ENCODE results near the gene CHRDL2.
"Not testable (repeated sequence)": the region's sequence is repeated elsewhere in the genome, so short reads cannot be mapped to it uniquely, and the experiment has no call there.

The CHRDL2 gene

DNA sequence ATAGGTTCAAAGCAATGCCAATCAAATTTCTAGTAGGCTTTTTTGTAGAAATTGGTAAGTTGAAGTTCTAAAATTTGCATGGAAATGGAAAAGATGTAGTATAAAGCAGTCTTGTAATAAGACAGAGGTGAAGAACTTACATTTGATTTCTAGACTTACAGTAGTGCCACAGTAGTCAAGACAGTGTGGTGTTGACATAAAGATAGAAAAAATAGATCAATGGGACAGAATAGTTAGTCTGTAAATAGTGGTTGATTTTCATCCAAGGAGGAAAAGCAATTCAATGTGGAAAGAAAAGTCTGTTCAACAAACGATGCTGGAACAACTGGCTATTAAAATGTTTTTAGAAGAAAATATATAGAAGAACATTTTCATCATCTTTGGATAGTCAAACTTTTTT lies 67.9 kb downstream of the CHRDL2 start:
- no peak for DNase-seq

DNA sequence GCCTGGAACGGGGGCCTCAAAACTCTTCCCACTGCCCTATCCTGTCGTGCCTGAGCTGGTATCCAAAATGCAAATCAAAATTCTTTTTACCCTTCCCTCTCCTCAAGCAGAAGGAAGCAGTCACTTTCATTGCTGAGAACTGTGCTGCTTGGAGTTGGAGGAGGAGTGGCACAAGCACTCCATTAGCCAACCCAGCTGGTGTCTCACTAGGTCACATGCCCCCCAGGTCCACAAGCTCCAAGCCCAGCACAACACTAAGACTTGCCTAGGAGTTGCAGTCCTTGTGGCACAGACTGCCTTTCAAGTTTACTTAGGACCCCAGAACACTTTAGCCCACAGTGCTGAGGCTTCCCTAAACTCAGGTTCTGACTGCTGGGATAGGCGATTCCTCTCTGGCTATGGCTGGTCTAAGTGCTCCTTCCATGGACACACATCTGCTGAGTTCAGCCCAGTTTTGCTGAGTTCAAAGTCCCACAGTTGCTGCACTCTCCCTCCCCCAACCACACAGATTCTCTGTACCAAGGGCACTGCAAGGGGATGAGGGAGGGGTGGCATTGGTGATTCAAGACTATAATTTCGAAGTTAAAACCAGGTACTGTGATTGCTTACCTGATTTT lies 68.6 kb downstream of the CHRDL2 start:
- DNase-seq: no peak

DNA sequence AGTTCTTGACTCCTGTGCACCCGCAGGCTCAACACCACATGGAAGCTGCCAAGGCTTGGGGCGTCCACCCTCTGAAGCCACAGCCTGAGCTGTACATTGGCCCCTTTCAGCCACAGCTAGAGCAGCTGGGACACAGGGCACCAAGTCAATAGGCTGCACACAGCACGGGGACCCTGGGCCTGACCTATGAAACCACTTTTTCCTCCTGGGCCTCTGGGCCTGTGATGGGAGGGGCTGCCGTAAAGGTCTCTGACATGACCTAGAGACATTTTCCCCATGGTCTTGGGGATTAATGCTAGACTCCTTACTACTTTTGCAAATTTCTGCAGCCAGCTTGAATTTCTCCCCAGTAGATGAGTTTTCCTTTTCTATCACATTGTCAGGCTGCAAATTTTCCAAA lies 72.1 kb downstream of the CHRDL2 start:
- not testable (repeated sequence) for DNase-seq

DNA sequence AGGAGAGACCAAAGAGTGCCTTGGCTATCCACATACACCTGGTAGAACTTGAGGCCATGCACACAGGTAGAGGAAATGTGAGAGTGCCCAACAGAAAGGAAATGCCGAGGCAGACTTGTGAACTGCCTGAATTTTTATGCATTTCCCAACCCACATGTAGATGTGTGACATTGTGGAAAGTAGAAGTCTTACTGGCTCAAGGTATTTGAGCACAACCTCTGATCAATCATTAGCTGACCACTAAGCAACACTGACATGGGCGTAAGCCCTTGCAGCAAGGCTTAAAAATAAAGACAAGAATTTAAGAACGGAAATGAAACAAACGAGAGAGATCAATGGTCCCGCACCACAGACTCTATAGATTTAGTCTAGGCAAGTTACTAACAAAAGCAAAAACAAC lies 76.2 kb downstream of the CHRDL2 start:
- DNase-seq: no peak

DNA sequence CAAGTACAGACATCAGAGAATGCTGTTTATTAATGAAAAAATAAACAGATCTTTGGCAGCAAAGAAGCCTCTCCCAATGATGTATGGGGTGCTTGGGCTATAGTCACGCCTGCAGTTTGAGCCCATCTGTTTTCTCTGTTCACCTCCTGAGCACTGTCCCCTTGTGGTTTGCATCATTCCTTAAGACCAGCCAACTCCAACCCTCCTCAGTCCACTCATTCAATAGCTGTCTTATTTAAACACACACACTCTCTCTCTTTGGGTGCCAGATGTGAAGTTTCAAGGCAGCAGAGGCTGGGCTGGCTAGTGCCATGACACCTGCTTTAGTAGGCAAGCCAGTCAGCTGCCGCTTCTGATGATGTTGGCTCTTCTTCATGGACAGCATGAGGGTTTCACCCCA lies 80.7 kb downstream of the CHRDL2 start:
- no peak for DNase-seq

DNA sequence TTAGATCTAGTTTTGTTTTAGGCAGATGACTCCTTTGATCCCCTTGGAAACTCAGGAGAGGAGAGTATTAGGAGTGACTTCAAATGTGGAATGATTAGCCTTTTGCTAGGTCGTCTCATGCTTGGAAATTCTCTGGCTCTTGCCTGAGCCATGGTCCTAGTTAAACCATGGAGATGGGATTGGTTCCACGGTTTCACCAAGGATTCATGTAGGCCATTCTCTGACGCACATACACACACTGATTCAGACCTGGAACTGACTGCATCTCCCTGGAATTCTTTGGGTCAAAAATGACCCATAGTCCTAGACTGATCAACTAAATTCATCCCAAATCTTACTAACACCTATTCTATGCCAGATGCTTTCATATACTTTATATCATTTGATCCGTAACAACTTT lies 82.3 kb downstream of the CHRDL2 start:
- no peak for DNase-seq

DNA sequence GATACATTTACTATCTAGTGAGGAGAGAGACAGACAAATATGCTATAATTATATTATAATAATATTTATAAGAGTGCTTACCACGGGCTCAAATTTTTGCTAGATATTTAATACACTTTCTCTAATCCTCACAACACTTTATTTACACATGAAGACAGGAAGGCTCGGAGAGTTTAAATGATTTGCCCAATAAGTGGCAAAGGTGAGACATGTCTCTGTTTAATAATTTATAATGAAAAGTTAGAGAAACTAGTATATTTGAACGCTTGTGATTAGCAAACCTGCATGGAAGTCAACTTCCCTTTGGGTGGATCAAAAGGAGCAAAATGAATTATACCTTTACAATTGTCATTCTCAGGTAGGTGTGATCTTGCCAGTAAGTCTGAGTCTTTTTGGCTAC lies 83.4 kb downstream of the CHRDL2 start:
- no peak for DNase-seq

DNA sequence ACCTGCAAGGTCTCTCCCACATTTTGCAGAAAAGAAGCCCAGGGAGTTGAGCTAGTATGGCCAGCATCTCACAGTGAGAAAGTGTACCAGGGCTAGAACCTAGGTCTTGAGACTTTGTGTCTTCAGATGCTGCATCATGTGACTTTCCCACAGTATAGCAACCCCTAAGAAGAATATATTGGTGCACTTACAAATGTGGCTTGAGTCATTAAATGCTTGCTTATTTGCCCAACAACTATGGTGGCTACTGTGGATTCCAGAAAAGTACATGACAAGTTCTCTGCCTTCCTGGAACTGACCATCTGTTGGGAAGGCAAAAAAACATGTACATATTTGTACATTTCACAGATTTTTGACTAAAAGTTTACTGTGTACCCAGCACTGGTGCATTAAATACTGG lies 83.8 kb downstream of the CHRDL2 start:
- DNase-seq: no peak

DNA sequence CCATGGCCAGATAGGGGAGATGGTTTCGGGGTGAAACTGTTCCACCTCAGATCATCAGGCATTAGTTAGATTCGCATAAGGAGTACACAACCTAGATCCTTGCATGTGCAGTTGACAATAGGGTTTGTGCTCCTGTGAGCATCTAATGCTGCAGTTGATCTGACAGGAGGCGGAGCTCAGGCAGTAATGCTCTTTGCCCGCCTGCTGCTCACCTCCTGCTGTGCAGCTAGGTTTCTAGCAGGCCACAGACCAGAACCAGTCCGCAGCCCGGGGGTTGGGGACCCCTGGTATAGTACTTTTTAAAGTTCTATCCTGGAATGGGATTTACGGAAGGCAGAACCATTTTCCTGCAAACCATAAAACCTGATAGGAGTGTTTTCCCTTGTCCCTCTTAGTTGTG lies 84.3 kb downstream of the CHRDL2 start:
- DNase-seq: no peak
